Esophagus muscularis mucosa (tissue), 4 donors: ENCODE measurements around the gene IFT43. TPM values are rescaled to one million over a fixed set of nuclear protein-coding genes. Genes with fewer than 3 reads are reported as not detected.

Experiments
- DNase-seq: peaks from one replicate; pipeline ENCODE4 v3.0.0-alpha.2; 2017; ENCODE audit errors: extremely low spot score
- H3K27ac ChIP-seq, 4 donors: fragments of 200-600 bp; sonication (generic); replicated peaks in 1 of 4; 1 replicate in 3 of 4; 2 replicates in 1 of 4; pipeline ENCODE4 v1.5.1; 2016 to 2019; ENCODE audit warnings: mild to moderate bottlenecking in 1 of 4
- H3K27me3 ChIP-seq, 4 donors: fragments of 200-600 bp; sonication (generic); one replicate each; pipeline versions ENCODE4 v1.5.1 to v1.6.0; 2016 to 2019
- H3K36me3 ChIP-seq, 4 donors: fragments of 200-600 bp; sonication (generic); one replicate each; pipeline ENCODE4 v1.5.1; 2016 to 2019
- H3K4me1 ChIP-seq, 4 donors: fragments of 200-600 bp; sonication (generic); one replicate each; pipeline ENCODE4 v1.5.1; 2016 to 2019
- H3K4me3 ChIP-seq, 4 donors: fragments of 200-600 bp; sonication (generic); 1 replicate in 2 of 4; 2 replicates in 2 of 4; pipeline ENCODE4 v1.5.1; 2016 to 2019; ENCODE audit warnings: mild to moderate bottlenecking in 4 of 4, moderate library complexity in 1 of 4
- H3K9me3 ChIP-seq, 4 donors: fragments of 200-600 bp; sonication (generic); 1 replicate in 3 of 4; 2 replicates in 1 of 4; pipeline ENCODE4 v1.5.1; 2016 to 2019
- CTCF ChIP-seq, 3 experiments: fragments of 200-600 bp in 2 of 3; fragments of 450-650 bp in 1 of 3; sonication (generic) in 2 of 3; IDR thresholded peaks; one replicate each; pipeline ENCODE4 v1.5.1; 2017 to 2019; ENCODE audit warnings: antibody characterized with exemption in 3 of 3, mild to moderate bottlenecking in 2 of 3, moderate library complexity in 1 of 3
- EP300 ChIP-seq: sonication (generic); formaldehyde crosslinking; IDR thresholded peaks from one replicate; pipeline ENCODE4 v1.6.1; 2017; ENCODE audit warnings: antibody characterized with exemption
- POLR2A ChIP-seq: fragments of 450-650 bp; IDR thresholded peaks from one replicate; pipeline ENCODE4 v1.6.1; 2017; ENCODE audit warnings: antibody characterized with exemption, moderate library complexity, mild to moderate bottlenecking, low read depth
- POLR2AphosphoS5 ChIP-seq, 2 donors: sonication (generic); formaldehyde crosslinking; IDR thresholded peaks; one replicate each; pipeline ENCODE4 v1.6.1; 2017; ENCODE audit warnings: antibody characterized with exemption in 2 of 2
- WGBS: methylation state at CpG from one replicate; pipeline ENCODE4 v1.1.5; 2018; 5-methylcytosine and 5-hydroxymethylcytosine counted together
- intact Hi-C: fragments of 100-400 bp; cut with DNase I; formaldehyde crosslinking; loops from one replicate; pipeline ENCODE4 v1.15.1; 2023
- total RNA-seq, 4 donors: library from RNA; depleted of rRNA; stranded (reverse); fragments of >200 nt; gene quantifications; one replicate each; pipeline versions ENCODE4 v1.1.0 to v1.2.1, GENCODE V29; 2016

IFT43 gene
- total RNA-seq, 4 donors from 2014 or later = 36.7 to 51.0 (median 42.3) TPM

- 74% methylated on average over 3 of the region's 3 CpGs for WGBS
- H3K27ac ChIP-seq = no peak overlapping the region
- H3K4me1 ChIP-seq = peaks cover 0 to 8% (median 3%) of the 10 kb centered on the region in 4 donors
- H3K4me3 ChIP-seq = no peak overlapping the region
- TF ChIP-seq POLR2AphosphoS5 (IDR thresholded peaks at IDR 0.05) (no peak), POLR2A (no peak), CTCF (IDR thresholded peaks at IDR 0.05) (no peak), EP300 (no peak)
- H3K9me3 ChIP-seq = no peaks in the 10 kb centered on the region
- H3K27me3 ChIP-seq = no peaks in the 10 kb centered on the region
- peaks cover 0 to 18% (median 6%) of the 10 kb centered on the region in 4 donors for H3K36me3 ChIP-seq
- no peak for DNase-seq
- intact Hi-C loops = no loop called here
Measured at GRCh38 chr14:76045773-76046172, 60.2 kb downstream of the IFT43 start.

- Histone ChIP-seq H3K27me3 (no peaks in the 10 kb centered on the region), H3K9me3 (no peaks in the 10 kb centered on the region), H3K4me1 (peaks cover 0 to 8% (median 3%) of the 10 kb centered on the region in 4 donors), H3K4me3 (no peak overlapping the region), H3K27ac (no peak overlapping the region), H3K36me3 (peaks cover 0 to 6% (median 0%) of the 10 kb centered on the region in 4 donors)
- 88% methylated on average over 4 of the region's 4 CpGs for WGBS
- TF ChIP-seq EP300 (no peak), CTCF (IDR thresholded peaks at IDR 0.05) (no peak), POLR2AphosphoS5 (IDR thresholded peaks at IDR 0.05) (no peak), POLR2A (no peak)
- no peak for DNase-seq
- intact Hi-C loops = loop anchor here (2.0 to 10.0 kb wide), 3 partner anchors 125 to 597 kb away; no protein-coding TSS in a partner anchor
Measured at GRCh38 chr14:76050250-76050649, 64.7 kb downstream of the IFT43 start.

GRCh38 chr14:76050797-76051392 lies 65.3 kb downstream of the IFT43 start:
- WGBS = 46% methylated on average over 3 of the region's 3 CpGs
- H3K36me3 ChIP-seq = peaks cover 0 to 6% (median 0%) of the 10 kb centered on the region in 4 donors
- no peak overlapping the region for H3K4me3 ChIP-seq
- DNase-seq = no peak
- H3K27me3 ChIP-seq = no peaks in the 10 kb centered on the region
- no peak overlapping the region for H3K27ac ChIP-seq
- intact Hi-C loops = loop anchor here (2.0 to 10.0 kb wide), 3 partner anchors 124 to 596 kb away; no protein-coding TSS in a partner anchor
- H3K4me1 ChIP-seq = peaks cover 0 to 8% (median 3%) of the 10 kb centered on the region in 4 donors
- no peak for TF ChIP-seq EP300
- TF ChIP-seq POLR2A = no peak
- TF ChIP-seq CTCF (IDR thresholded peaks at IDR 0.05) = peak; percentile 72 to 79 (median 73)
- no peak for TF ChIP-seq POLR2AphosphoS5 (IDR thresholded peaks at IDR 0.05)
- H3K9me3 ChIP-seq = no peaks in the 10 kb centered on the region

GRCh38 chr14:76051717-76052465 lies 66.3 kb downstream of the IFT43 start:
- Histone ChIP-seq H3K27me3 (no peaks in the 10 kb centered on the region), H3K36me3 (peaks cover 0 to 6% (median 0%) of the 10 kb centered on the region in 4 donors), H3K9me3 (no peaks in the 10 kb centered on the region), H3K4me1 (peaks cover 0 to 8% (median 0%) of the 10 kb centered on the region in 4 donors), H3K4me3 (no peak overlapping the region), H3K27ac (no peak overlapping the region)
- TF ChIP-seq EP300 (no peak), POLR2A (no peak), POLR2AphosphoS5 (IDR thresholded peaks at IDR 0.05) (no peak), CTCF (IDR thresholded peaks at IDR 0.05) (no peak)
- 89% methylated on average over 12 of the region's 12 CpGs for WGBS
- intact Hi-C loops = loop anchor here (2.0 to 10.0 kb wide), 3 partner anchors 123 to 595 kb away; no protein-coding TSS in a partner anchor
- no peak for DNase-seq
